ENCODE data around the gene PPP1R12B.
"Not testable (repeated sequence)": the region's sequence is repeated elsewhere in the genome, so short reads cannot be mapped to it uniquely, and the experiment has no call there.

DNA sequence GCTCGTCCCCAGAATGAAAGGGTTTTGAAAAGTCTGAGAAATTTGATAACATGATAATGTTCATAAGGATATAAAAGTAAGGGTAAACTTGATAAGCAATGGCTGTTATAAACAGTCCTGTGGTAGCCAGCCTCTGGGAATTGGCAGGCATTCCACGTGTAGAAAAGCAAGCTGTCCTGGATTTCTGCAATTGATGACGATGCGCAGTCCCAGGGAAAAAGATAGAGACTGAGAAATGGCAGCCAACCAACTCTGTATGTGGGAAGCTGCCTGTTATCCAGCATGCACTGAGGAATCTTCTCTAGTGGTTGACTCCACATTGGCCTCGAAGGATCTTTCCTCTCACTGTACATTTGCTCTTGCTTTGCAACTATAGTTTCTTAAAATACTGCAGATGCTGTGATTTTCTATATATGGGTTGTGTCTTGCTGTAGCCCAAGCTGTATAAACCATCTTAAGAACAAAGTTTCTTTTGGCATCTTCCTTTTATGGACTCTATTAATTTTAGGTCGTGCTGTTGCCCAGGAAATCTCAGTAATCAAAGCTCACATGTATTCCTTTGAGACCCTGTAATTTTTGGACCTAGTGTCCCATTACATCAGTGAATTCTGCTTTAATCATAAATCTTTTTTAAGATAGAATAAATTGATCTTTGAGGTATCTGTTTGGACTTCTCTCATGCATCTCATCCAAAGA, 157.5 kb downstream of the PPP1R12B start:
- TF ChIP-seq POLR2A (IDR thresholded peaks at IDR 0.05; ENCODE audit: low read depth, low read length); POLR2AphosphoS5 (IDR thresholded peaks at IDR 0.05; ENCODE audit: low read depth, low read length); TAF1 (IDR thresholded peaks at IDR 0.05; ENCODE audit: borderline replicate concordance, low read depth, low read length): not testable (repeated sequence)

Data from GM12892 (cell line).